Parathyroid adenoma (tissue), 2 donors: ENCODE data around the gene EXOC6.
"Not testable (repeated sequence)": the region's sequence is repeated elsewhere in the genome, so short reads cannot be mapped to it uniquely, and the experiment has no call there.

Source experiments
- H2AFZ ChIP-seq: fragments of 300-600 bp; sonication (generic); one replicate; pipeline ENCODE4 v1.7.0; 2017; ENCODE audit warnings: antibody characterized with exemption, mild to moderate bottlenecking
- H3K27ac ChIP-seq: fragments of 300-600 bp; sonication (generic); one replicate; pipeline ENCODE4 v1.7.0; 2017
- H3K27me3 ChIP-seq: fragments of 300-600 bp; sonication (generic); one replicate; pipeline ENCODE4 v1.7.0; 2017; ENCODE audit warnings: low read length; ENCODE audit not compliant: control insufficient read depth, insufficient read depth
- H3K36me3 ChIP-seq: fragments of 300-600 bp; sonication (generic); one replicate; pipeline ENCODE4 v1.7.0; 2017; ENCODE audit warnings: low read length; ENCODE audit not compliant: control insufficient read depth, insufficient read depth
- H3K4me1 ChIP-seq: fragments of 300-600 bp; sonication (generic); one replicate; pipeline ENCODE4 v1.7.0; 2017; ENCODE audit warnings: control low read depth
- H3K4me2 ChIP-seq: fragments of 300-600 bp; sonication (generic); one replicate; pipeline ENCODE4 v1.7.0; 2017; ENCODE audit warnings: low read length
- H3K4me3 ChIP-seq: fragments of 300-600 bp; sonication (generic); one replicate; pipeline ENCODE4 v1.7.0; 2017; ENCODE audit warnings: low read depth, low read length
- H3K79me2 ChIP-seq: fragments of 300-600 bp; sonication (generic); one replicate; pipeline ENCODE4 v1.7.0; 2017; ENCODE audit warnings: control low read depth
- H3K9ac ChIP-seq: fragments of 300-600 bp; sonication (generic); one replicate; pipeline ENCODE4 v1.7.0; 2017; ENCODE audit warnings: mild to moderate bottlenecking
- H3K9me3 ChIP-seq: fragments of 300-600 bp; sonication (generic); one replicate; pipeline ENCODE4 v1.7.0; 2017; ENCODE audit warnings: low read length; ENCODE audit not compliant: control insufficient read depth
- CTCF ChIP-seq: fragments of 300-600 bp; sonication (generic); IDR thresholded peaks from one replicate; pipeline ENCODE4 v1.7.0; 2017; ENCODE audit warnings: antibody characterized with exemption, mild to moderate bottlenecking
- donor health status: primary hyperparathyroidism.

Gene EXOC6

GRCh38 chr10:93099670-93100069 is 251.3 kb downstream of the EXOC6 start:
- Histone ChIP-seq H3K9ac (no peak overlapping the region), H3K9me3 (no peaks in the 10 kb centered on the region), H3K4me2 (no peak overlapping the region), H3K27me3 (no peaks in the 10 kb centered on the region), H3K4me3 (no peak overlapping the region), H3K36me3 (no peaks in the 10 kb centered on the region), H3K4me1 (no peaks in the 10 kb centered on the region), H2AFZ (no peak overlapping the region), H3K79me2 (no peaks in the 10 kb centered on the region), H3K27ac (no peak overlapping the region)
- no peak for TF ChIP-seq CTCF

GRCh38 chr10:93101148-93101547 is 252.8 kb downstream of the EXOC6 start:
- not testable (repeated sequence) for H3K9me3 ChIP-seq, H3K36me3 ChIP-seq, H3K27me3 ChIP-seq, H3K4me3 ChIP-seq, H3K4me2 ChIP-seq, H2AFZ ChIP-seq, H3K79me2 ChIP-seq, H3K4me1 ChIP-seq, H3K27ac ChIP-seq, H3K9ac ChIP-seq

- Histone ChIP-seq H2AFZ (no peak overlapping the region), H3K4me3 (no peak overlapping the region), H3K4me2 (no peak overlapping the region), H3K36me3 (no peaks in the 10 kb centered on the region), H3K79me2 (no peaks in the 10 kb centered on the region), H3K27me3 (no peaks in the 10 kb centered on the region), H3K9me3 (no peaks in the 10 kb centered on the region), H3K27ac (no peak overlapping the region), H3K4me1 (no peaks in the 10 kb centered on the region), H3K9ac (no peak overlapping the region)
- no peak for TF ChIP-seq CTCF
Measured at GRCh38 chr10:93103953-93104352, 255.6 kb downstream of the EXOC6 start.

- H3K4me1 ChIP-seq = no peaks in the 10 kb centered on the region
- no peak overlapping the region for H3K4me3 ChIP-seq
- H3K27me3 ChIP-seq = no peaks in the 10 kb centered on the region
- no peak overlapping the region for H2AFZ ChIP-seq
- no peak overlapping the region for H3K9ac ChIP-seq
- no peaks in the 10 kb centered on the region for H3K9me3 ChIP-seq
- no peaks in the 10 kb centered on the region for H3K36me3 ChIP-seq
- H3K4me2 ChIP-seq = no peak overlapping the region
- H3K27ac ChIP-seq = no peak overlapping the region
- H3K79me2 ChIP-seq = no peaks in the 10 kb centered on the region
- no peak for TF ChIP-seq CTCF
Measured at GRCh38 chr10:93106631-93107072, 258.3 kb downstream of the EXOC6 start.
